HG03175 (cell line): ENCODE measurements around the gene EEF1AKMT3.

Experiments
- ATAC-seq: cut with Tn5 transposase; IDR thresholded peaks from one replicate; pipeline ENCODE4 v1.9.1; 2021; ENCODE audit warnings: mild to moderate bottlenecking, moderate library complexity; ENCODE audit not compliant: unreplicated experiment

EEF1AKMT3 gene

DNA sequence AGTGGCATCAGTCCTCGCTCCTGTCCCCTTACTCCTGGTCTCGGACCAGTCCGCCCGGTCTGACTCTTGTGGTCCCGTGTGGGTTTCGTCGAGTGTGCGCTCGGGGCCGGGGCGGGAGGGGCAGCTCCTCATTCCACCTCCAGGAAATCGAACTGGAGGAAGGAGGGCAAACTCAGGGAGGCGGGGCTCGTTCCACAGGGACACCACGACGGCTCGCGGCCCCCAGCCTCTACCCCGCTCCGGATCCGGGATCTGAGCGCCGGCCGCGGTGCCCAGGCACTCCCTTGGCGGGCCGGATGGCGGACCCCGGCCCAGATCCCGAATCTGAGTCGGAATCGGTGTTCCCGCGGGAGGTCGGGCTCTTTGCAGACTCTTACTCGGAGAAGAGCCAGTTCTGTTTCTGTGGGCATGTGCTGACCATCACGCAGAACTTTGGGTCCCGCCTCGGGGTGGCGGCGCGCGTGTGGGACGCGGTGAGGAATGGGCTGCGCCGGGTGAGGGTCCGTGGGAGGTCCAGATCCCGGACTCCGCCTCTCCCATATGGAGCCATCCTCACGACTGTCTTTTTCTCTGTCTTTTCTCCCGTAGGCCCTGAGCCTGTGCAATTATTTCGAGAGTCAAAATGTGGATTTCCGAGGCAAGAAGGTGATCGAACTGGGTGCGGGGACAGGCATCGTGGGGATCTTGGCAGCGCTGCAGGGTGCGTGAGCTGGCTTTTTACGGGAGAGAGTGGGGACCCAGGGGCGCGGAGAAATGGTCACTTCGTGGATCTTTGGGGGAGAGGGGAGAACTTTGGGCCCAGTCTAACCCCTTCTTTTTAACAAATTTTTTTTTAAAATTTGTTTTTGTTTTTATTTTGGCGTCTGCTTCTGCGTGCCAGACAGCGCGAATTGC lies at the start of gene EEF1AKMT3:
TSS of gene EEF1AKMT3 (plus strand) at position 186 of the 894 bp plus-strand sequence. CDS start at position 297, 111 bp downstream.
- no peak for ATAC-seq

DNA sequence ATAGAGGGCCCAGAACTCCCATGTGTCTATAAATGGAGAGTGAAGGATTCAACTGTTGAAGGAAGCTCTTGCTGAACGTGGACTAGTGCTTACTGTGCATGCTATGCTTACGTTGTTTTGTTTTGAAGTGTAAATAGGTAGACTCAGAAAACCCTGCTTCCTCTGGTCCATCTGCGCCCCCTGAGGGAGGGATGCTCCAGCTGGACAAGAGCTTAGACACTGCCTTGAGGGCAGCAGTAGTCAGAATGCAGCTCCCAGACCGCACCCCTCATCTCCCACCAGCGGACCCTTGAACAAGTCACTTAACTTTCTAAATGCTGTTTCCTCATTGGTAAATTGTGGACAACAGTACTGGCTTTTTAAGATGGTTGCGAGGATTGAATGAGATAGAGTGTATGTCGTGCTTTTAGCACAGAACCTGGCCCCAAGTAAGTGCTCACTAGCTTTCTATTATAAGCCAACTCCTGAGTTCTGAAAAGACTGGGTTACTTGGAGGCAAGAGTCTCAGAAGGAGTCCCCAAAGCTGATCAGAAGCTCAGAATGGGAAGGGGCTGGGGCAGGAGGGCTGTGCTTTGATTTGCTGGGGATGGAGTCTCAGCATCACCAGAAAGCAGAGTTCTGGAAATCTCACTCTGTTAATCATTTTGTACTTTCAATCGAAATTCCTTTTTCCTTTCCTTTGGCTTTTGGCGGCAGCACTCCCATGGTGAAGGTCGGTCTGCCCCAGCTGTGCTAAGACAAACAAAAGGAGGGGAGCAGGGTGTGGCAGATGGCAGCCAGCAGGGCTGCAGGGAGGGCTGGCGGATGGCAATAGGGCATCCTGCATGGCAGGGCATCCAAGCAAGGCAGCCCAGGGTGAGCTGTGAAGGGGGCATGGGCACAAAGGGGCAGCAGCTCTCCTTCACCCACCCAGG lies 49.4 kb upstream of the EEF1AKMT3 start:
- no peak for ATAC-seq

DNA sequence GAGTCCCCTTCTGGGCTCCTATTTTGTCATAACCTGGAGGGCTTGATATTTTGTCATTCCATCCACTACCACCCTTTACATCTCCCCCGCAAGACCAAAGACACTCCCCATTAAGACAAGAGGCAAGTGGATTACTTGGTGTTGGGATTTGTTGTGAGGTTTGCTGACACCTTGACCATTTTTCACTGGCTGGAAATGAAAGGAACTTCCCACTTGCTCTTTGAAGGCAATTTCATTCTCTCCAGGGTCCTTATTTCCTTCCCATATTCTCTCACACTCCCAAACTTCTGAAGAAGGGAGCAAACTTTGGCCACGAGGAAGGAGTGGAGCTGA lies 48.8 kb upstream of the EEF1AKMT3 start:
- ATAC-seq = no peak

DNA sequence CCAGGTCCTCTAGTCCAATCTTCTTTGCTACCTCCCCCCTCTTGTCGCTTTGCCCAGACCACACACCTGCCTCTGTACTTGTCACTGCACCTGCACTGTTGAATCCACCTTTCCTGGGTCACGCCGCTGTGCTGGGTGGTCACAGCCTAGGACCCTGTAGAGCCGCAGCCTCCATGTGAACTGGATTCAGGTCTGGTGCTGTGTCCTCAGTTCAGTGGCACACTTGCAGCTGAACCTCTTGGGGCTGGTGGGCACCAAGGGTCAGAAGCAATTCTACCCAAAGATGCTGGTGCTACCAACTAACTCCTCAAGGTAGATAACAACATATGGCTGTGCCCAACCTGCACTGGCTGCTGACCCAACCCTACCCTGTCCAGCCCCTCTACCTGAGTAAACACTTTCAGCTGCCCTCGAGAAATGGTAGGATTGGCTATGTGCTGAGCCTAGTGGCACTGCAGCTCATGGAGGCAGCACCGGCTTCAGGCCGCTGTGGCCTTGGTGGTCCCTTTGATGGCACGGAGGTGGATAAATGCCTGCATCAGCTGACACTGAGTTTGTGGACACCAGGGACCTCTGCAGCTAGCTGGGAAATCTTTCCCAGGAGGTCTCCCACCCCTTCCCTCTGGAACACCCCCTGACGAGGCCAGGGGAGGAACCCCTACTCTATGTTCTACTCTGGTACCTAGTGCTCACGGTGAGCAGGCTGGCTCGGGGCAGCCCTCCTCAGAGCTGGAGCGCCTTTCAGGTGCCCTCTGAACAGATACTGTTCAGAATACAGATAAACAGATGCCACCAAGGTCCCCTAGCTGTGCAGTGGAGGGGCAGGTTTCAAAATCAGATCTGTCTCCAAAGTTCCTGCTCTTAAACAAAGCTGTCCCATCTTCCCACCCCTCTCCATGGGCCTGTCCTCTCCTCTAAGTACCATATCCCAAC lies 48.1 kb upstream of the EEF1AKMT3 start:
- no peak for ATAC-seq

DNA sequence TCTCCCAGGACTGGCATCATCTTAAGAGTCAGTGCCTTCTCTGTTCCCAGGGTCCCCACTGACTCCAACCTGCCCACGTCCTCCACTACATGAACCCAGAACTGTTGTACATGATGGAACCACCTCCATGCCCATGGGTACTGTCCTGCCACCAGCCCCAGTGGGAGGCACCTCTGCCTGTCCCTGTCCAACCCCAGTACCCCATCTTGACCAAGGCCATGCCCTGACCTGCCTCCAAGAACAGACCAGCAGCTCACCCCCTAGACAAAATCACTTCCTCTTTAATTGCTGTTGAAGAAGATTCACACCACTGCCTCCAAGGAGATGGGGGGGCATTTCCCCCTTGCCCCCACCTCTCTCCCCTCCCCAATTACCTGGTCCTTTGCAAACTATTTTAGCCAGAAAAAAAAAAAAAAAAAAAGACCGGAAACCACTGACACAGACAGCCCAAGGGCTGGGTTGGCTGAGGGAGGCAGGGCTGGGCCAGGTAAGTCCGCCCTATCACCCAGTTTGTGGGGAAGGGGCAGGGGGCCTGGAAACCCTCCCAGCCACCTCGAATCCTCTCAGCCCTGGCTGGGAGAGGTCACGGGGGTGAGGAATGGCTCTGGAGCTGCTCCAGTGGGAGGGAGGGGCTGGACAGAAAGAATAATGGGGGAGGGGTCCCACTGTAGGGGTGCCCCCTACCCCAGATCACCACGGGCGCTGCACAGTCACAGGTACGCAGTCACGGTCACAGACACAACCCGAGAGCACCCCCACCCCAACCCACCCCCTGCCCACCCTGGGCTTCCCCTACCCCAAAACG lies 47.3 kb upstream of the EEF1AKMT3 start:
- no peak for ATAC-seq

DNA sequence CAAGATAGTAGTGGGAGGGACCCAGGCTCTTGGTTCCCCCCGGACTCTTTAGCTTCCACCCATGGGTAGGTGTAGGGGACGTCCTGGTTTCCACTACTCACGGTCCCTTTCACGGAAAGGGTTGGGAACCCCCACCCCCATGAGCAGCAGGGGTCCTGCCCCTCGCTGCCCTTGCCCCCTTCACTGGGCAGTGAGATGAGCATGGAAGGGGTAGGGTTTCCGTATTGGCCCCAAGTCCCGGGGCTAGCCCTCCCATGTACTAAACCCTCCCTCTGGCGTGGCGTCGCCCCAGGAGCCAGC lies 46.6 kb upstream of the EEF1AKMT3 start:
- ATAC-seq = no peak

DNA sequence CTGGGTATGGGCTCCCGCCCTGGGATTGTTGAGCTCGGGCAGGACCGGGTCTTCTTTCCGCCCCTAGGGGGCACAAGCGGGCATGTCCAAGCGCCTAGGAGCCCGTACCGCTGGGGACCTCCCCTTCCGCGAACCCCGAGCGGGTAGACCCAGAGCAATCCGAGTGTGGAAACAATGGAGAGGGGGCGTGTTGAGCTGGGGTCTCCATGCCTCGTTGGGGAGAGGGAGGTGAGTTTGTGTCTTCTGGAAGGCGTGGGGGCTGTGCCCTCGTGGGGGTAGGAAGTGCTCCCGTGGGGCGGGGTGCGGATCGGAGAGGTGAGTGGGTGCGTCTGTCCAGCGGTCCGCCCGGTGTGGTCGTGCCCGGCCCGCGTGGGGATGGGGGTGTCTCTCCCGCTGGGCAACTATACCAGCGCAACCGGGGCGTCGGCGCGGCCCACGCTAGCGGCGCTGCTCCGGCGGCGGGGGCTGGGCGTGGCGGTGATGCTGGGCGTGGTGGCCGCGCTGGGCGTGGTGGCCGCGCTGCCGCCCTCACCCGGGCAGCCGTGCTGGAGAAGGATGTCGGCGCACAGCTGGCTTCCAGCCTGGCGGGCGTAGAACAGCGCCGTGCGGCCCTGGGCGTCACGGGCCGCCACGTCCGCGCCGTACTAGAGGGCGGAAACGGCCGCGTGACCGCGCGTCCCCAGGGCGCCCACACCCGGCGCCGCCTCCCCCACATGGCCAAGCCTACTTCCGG lies 46.1 kb upstream of the EEF1AKMT3 start:
- no peak for ATAC-seq

DNA sequence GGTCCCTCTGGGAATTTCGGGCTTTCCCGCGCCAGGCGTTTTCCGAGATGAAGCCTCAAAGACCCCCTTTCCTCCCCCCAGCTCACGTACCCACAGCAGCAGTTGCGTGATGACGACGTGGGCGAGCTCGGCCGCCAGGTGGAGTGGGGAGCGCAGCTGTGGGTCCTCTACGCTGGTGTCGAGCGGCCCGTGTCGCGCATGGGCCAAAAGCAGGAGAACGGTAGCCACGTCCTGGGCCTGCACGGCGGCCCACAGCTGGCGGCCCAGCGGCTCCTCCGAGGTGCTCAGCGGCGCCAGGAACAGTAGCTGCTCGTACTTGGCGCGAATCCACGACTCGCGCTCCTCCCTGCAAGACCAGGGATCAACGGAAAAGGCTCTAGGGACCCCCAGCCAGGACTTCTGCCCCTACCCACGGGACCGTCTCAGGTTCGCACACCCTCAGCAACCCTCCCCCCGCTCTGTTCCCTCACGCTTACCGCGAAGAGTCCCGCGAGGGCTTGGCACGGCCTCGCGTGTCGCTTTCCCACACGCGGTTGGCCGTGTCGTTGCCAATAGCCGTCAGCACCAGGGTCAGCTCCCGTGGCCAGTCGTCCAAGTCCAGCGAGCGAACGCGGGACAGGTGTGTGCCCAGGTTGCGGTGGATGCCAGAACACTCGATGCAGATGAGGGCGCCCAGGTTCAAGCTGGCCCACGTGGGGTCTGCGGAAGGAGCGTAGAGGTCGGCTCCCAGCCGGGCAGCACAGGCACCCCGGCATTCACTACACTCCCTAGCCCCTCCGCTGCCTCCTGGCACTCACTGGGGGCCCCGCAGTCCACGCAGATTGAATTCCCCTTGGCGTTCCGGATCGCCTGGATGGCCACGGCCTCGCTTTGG lies 45.3 kb upstream of the EEF1AKMT3 start:
- no peak for ATAC-seq

DNA sequence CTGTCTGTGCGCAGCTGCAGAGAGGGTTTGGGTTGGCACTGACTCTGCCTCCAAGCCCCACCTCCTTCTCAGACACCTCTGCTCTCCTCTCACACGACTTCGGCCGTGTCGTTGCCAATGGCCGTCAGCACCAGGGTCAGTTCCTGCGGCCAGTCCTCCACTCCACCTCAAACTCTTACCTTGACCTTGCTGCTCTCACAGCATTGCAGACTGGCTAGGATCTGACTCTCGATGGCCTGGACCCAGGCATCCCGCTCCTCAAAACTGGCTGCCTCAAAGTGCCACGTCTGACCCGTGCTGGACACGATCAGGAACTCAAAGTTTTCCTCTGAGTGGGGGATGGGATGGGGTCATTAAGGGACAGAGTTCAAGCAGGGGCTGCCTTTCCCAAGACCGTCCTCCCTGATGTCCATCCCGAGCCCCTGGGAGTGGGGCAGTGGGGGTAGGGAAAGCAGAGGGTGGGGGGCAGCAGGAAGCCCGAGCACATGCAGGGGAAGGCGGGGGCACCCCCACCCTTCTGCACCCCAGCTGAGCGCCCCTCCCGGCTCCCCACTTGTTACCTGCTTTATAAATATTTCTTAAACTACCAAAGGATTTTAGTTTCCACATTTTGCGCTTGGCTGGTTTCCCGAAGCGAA lies 44.5 kb upstream of the EEF1AKMT3 start:
- ATAC-seq = no peak

DNA sequence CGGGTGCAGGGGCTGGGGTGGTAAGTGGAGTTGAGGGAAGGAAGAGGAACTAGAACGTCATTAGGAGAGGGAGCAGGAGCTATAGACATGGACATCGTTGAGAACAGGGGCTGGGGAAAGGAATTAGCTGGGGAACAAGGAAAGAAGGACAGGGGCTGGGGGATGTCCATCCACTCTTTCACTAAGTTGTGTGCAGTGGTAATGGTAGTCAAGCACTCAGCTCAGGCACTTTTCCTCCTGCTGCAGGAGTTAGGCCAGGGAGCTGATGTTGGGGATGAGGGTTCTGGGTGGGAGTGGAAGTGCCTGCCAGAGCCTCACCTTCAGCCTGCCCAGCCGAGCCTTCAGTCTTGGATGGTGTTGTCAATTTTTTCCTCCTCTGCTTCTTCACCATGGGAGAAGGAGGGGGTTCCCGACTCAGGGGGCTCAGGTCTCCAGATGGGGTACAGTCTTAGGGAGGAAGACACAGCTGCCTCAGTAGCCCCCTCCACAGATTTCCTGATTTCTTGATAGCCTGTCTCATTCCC lies 43.0 kb upstream of the EEF1AKMT3 start:
- ATAC-seq = no peak

DNA sequence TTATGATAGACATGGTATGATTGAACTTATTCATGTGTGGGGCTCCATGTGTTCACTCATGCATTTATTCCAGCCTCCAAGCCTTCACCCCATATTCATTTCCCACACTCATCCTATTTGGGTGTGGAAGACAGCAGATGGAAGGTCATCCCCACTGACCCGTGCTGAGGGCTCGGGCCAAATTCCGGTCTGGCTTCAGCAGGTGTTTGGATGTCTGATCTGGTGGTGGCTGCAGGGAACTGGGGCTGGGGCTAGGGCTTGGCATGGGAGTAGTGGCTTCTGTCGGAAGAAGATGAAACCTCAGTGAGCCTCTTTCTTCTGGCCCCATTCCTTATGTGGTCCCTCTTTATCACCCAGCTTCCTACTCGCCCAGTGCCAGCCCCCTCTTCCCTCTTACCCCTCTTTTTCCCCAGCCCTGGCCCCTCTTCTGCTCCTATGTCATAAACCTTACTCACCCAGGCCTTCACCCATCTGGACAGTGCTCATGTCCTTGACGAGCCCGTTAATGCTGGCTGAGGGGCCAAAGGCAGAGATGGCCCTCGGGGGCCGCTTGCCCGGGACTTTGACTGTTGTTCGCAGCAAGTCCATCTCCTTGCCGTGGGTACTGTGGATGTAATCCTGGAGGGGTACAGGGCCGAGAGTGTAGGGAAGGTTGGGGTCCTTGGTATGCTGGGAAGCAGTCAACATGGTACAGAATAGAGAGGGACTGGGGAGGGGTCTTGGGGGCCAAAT lies 41.9 kb upstream of the EEF1AKMT3 start:
- no peak for ATAC-seq

DNA sequence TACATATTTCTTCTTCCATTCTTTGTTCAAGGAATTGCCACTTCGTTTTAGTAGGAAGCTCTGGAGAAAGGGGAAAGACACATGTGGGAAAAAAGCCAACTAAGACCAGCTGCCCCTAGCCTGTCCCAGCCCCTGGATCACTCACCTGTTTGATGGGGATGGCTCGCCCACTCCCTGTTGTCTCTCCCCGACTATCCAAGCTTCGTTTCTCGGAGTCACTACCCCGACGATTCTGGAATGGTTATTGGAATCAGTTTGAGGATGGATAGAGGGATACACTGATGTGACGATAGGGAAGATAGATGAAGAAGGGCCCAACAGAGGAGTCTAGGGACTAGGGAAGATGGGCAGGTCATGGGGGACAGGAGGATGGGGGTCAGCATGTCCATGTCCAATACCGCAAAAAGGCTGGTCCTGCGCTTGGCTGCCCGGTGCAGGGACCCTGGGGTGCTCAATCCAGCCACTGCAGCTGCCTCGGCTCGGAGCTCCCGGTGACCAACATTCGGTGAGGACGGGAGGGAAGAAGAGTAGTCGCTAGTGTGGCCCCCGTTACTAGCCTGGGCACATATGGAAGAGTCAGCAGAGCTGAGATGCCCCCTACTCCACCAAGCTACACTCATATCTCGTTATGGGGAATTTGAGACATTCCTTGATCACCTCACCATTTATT lies 40.9 kb upstream of the EEF1AKMT3 start:
- ATAC-seq = no peak

DNA sequence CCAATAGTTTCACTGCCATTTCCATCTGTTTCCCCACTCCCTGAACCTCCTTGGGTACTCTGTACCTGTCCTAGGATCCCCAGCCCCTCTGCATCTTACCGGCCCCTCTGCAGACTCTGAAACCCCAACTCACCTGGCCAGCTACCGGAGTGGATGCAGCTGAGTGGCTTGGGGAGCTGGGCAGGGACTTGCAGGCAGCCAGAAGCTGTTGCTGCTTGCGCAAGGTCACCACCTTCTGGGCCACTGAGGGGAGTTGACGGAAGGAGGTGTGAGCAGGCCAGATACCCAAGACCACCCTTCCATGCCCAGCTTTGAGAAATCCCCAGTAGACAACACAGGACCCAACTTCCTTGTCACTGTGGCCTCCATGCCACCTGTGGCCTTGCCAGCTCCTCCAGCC lies 40.1 kb upstream of the EEF1AKMT3 start:
- ATAC-seq = no peak

DNA sequence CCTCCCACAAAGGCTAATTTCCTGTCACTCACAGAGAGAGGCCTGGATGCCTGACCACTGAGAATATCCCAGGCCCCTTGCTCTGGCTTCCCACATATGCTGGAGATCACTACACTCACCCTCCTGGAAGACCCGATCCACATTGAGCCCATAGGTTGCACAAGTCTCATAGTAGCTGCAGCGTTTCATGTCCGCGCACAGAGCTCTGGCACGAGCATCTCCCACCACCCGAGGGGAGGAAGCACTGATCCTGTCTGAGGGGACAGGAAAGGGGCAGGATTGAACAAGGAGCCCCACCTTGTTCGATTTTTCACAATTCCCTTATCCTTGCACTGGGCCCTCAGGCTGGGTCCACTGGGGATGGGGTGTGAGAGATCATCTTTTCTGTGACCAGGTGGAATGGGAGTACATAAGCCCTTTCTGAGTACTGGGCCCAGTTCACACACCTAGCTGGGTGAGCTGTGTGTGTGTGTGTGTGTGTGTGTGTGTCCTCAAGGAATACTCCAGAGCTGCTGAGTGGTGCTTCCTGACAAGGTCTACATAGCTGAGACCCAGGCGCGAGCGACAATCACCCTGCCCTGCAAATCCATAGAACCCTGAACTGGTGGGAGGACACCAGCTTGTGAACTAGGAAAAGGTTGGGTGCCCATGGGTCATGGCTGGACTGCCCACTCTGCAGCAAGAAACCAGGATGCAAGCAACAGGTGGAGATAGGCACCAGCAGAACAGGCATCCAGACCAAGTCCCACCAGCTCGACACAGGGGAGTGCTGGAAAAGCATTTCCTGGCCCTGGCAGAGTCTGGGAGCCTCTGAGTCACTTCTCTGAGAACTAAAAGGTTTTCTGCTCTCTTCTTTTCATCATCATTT lies 39.5 kb upstream of the EEF1AKMT3 start:
- no peak for ATAC-seq

DNA sequence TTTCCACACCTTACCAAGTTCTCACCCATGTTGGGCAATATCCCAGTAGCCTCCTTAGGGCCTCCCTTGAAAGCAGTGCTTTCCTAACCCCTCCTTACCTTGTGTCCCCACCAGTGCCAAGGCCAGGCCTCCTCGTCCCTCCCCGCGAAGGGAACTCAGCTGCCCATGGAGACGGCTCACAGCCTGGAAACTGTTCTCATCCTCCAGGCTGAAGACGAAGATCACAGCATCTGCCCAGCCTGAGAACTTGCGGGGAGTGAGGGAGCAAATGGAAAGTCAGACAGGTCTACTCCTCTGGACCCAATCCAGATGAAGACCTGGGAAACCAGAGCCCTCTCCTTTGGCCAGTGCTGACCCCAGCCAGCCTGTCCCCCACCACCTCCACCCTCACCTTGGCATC lies 38.5 kb upstream of the EEF1AKMT3 start:
- no peak for ATAC-seq

DNA sequence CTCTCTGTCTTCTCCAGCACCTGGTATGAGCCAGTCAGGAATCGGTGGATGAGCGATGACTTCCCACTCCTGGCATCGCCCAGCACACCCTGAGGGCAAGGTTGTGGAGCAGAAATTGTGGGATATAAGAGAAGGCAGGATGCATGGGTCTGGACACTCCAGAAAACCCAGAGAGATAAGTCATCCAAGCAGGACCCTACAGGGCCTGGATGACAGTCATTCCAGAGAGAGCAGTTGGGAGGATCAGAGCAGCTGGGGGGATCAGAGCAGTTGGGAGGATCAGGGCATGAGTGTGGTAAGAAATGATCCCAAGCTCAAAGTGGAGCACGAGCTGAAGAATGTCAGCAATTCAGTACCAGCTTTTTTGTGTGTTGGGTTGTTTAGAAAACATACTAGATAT lies 37.8 kb upstream of the EEF1AKMT3 start:
- ATAC-seq = no peak
